OCI-LY7 (cell line): Measurements from ENCODE around the gene PKP1.

Source experiments
- CTCF ChIP-seq: fragments of 200-600 bp; sonication (generic); conservative IDR thresholded peaks from 2 replicates; pipeline ENCODE4 v1.5.1; 2014; ENCODE audit warnings: mild to moderate bottlenecking, antibody characterized with exemption, low read length, moderate library complexity, mixed read lengths
- EZH2phosphoT487 ChIP-seq: fragments of 200-600 bp; sonication (generic); IDR thresholded peaks from 2 replicates; pipeline ENCODE4 v1.6.1; 2018; ENCODE audit warnings: low read depth, borderline replicate concordance, mild to moderate bottlenecking, mixed run types, antibody characterized with exemption, low read length, moderate library complexity, mixed read lengths

- no peak for TF ChIP-seq CTCF
- TF ChIP-seq EZH2phosphoT487 = no peak
These were observed 34.2 kb downstream of the PKP1 start for GRCh38 chr1:201317551-201317950.
